OCI-M2 (cell line): ENCODE measurements around the gene EGFR.

Source experiments
- DNase-seq: peaks from one replicate; lab custom pipeline; 2025; ENCODE audit not compliant: unreplicated experiment; lab: John Stamatoyannopoulos, UW

Gene EGFR

GRCh38 chr7:55080000-55080623 is 61.3 kb downstream of the EGFR start:
- no peak for DNase-seq

DNA sequence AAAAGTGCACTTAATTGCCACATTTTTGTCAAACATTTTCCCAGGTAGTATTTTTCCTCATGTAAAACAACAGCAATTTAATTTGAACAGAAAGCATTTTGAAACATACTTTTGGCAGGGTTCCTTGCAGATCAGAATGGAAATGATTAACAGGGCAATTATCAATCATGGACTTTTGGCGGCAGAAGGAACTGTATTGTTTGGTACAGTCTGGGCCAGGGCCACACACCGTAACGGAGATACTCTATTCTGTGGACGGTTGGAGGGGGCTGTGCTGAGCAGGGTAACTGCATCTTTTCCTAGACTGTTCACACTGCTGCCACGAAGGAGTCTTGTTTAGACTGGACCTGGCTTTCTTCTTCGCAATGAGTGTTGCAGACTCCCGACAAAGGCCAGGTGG is 62.3 kb downstream of the EGFR start:
- no peak for DNase-seq

DNA sequence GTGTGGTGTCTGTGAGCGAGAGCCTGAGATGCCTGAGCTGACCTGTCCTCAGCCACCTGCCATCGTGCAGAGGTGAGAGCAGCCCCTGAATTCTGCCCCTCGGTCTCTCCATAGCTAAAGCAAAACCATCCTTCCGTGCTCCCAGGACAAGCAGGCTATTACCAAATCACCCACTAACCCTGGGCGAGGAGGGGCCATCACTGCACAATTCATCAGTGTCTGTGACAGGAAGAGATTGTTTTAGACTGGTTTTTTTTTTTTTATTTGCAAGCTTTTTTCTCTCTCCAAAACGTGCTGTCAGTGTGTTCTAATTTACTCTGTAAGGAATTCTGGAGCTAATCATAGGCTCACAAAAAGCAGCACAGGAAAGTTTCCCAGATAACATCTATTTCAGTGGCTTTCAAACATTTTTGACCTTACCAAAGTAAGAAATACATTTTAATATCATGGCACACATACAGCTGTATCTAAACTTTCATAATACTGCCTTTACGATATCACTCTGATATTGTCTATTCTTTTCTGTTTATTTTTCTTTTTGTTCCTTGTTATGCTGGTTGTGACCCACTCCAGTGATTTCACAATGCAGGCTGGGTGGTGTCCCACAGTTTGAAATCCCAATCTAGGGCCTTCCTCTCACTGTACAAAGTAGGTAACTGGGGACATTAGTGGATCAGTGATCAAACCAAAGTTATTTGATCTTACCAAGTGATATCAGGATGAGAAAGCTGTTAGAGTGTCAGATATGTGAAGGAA is 62.8 kb downstream of the EGFR start:
- DNase-seq: no peak

DNA sequence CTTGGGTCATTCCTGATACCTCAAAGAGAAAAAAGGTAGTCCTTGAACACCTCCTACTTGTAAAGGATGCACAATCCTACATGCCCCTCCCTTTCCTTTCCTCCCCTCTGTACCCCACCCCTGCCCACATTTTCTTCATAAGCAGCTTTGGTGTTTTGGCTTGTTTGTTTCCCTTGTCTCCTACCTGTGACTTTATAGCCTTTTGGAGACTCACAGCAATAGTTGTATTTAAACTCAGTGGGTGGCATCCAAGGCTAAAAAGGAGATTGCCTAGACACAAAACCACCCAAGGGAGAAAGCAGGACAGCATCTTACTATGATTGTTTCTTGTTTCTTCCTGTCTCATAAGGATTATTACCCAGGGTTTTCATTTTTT is 63.4 kb downstream of the EGFR start:
- no peak for DNase-seq

DNA sequence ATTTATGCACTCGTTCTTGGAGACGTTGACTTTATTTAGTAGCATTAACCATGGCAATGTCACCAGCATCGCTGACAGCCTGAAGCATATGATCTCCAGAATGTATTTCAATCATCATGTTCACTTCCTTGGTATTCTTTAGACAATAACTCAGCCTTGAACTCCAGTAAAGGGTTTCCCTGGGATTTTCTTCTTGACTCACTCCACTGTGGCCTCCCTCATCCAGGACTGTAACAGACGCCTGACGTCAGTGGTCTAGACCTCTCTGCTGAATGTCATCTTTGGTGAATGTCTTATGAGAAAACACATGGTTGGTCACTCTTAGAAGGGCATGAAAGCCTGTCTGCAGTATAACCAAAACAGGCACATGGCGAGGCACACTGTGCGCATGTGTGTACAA is 64.4 kb downstream of the EGFR start:
- no peak for DNase-seq

- no peak for DNase-seq
These were observed 65.5 kb downstream of the EGFR start for GRCh38 chr7:55084307-55084706.

- no peak for DNase-seq
These were observed 66.9 kb downstream of the EGFR start for GRCh38 chr7:55085511-55086412.

GRCh38 chr7:55086413-55087201 is 67.8 kb downstream of the EGFR start:
- no peak for DNase-seq

DNA sequence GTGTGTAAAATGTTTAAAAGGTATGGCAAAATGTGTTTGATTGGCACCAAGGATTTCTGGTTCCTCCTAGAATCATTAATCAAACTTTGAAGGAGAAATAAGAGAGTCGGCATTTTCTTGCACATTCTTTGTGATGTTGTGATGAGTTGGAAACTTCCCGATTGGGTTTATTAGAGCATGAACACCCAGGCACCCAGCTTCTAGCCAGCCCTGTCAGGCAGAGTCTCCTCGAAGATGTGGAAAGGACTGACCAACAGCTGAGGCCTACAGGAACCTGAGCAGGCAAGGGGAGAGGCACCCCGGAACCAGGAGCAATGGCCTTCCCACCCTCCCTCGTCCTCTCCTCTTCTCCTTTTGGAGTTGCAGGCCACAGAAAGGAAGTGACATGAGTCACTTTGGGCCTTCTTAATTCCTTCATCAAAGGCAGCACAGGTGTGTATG is 68.7 kb downstream of the EGFR start:
- DNase-seq: no peak

DNA sequence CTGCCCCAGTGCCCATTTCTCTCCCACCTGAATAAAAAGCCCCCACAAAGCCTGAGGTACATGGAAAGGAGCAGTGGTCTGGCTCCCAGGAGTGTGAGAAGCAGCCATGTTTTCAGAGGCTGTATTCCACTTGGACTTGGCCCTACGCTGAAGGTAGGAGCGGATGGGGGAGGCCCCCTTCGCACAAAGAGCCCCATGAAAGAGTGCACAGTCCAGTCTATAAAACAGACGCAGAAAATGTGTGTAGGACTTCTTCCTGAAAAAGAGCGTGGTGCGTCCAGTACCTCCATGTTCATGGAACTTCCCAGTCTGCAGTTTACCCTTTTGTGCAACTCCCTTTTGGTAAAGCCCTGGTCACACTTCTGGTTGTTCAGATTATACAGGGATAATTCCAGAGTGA is 69.3 kb downstream of the EGFR start:
- no peak for DNase-seq

- DNase-seq: no peak
These were observed 69.8 kb downstream of the EGFR start for GRCh38 chr7:55088620-55089019.

- DNase-seq: no peak
These were observed 73.6 kb downstream of the EGFR start for GRCh38 chr7:55092186-55092974.

GRCh38 chr7:55092975-55093373 is 74.2 kb downstream of the EGFR start:
- no peak for DNase-seq

GRCh38 chr7:55093674-55094073 is 74.9 kb downstream of the EGFR start:
- no peak for DNase-seq

- DNase-seq: no peak
These were observed 75.4 kb downstream of the EGFR start for GRCh38 chr7:55094092-55094690.

DNA sequence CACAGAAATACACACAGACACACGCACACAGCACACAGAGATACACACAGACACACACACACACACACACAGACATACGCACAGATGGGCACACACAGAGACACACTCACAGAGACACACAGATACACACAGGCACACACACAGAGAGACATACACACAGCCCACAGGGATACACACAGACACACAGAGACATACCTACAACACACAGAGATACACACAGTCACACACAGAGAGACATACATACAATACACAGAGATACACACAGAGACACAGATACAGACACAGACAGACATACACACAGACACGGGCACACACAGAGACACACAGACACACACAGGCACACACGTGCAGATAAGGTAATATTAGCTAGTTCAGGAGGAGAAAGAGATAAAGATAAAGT is 76.9 kb downstream of the EGFR start:
- no peak for DNase-seq

DNA sequence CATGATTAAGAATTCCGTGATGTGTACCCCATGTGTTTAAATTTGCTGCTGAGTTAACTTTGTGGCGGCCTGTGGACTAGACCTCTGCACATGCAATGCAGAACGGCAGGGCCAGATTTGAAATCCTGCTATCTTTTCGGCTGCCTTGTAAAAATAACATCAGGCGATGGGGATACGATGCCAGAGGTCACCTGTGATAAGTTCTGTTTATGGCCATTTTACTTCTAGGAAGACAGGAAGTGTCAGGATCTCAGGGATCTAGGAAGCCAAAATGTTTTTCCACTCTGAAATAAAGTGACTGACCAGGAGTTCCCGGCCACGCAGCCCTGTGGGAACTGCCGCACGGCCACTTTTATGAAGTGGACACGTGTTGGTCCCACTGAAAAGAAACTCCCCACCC is 77.5 kb downstream of the EGFR start:
- no peak for DNase-seq

DNA sequence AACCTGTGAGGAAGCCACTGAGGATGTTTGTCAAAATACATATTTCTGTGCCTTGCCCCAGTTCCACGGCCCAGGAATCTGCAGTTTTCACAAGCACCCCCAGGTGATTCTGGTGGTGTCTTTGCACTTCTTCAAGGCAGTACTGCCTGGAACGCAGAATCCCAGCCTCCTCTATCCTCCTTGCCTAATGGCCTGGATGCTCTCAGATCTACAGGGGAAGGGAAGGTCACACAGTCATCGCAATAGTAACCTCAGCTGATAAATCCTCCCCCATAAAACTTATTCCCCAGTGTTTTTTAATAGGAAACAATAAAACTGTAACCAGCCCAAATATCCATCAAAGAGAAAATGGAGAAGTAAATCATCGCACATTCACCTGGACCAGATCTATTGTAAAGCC is 78.3 kb downstream of the EGFR start:
- no peak for DNase-seq

DNA sequence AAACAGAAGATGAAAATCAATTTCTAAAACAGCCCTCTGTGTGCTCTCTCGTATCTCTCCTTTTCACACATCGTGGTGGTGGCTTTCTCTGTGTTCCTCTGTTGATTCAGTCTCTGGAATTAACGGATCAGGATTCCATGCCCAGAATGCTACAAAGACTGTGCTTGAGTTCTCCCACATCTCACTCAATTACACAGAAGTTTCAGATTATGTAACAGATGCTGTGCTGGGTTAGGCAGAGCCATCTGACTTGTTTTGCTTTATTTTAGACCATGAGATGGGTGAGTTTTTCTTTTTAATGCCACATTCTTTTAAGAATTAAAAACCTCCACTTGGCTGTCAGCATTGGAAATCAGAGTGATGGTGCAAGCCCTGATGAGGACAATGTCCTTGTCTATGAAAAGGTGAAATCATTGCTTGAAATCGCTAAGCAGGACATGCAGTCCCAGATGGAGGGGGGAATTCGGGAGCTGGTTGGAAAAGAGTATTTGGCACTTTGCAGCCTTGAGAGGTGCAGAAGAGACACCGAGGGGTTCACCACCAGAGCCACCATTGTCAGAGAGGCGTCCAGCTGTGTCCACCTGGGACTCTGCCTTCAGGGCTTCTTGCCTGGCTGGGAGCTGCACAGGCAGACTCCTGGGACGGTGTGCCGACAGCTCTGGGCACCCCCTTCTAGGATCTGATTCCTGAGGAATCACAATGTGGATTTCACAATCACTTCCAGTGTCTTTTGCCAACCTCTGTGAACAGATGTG is 80.4 kb downstream of the EGFR start:
- no peak for DNase-seq
